Measurements from ENCODE around the gene DDX43. TPM values are rescaled to one million over a fixed set of nuclear protein-coding genes. Genes with fewer than 3 reads are reported as not detected.
A peak's percentile ranks its signal among the peaks of the same experiment; 100 is the strongest.

Gene DDX43
- total RNA-seq, 6 donors from 2014 or later, result 0.92 to 8.5 (median 1.8) TPM

DNA sequence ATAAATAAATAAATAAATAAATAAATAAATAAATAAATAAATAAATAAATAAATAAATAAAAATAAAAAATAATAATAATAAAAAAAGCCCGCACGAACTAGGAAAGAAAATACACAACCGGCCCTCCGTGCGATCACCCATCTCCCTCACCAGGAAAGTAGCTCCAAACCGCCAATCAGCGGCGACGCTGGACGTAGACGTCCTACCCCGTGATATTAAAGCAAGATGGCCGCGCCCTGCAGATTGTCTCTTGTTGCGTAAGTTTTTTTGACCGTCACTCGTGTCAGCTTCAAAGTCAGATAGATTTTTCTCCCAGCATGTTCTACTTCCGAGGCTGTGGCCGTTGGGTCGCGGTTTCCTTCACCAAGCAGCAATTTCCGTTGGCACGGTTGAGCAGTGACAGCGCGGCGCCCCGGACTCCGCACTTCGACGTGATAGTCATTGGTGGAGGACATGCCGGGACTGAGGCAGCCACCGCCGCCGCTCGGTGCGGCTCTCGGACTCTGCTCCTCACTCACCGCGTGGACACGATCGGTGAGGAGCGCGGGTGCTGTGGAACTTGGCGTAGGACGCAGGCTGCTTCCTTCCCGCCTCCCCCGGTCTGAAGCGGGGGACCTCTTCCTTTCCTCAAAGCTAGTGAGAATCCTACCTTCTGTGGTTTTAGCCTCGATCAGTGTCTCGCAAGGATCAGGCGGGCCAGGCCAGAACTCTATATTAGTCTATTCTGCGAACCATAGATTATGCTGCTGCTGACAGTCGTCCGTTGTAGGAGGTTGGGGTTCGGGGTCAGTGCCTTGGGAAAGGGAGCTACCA, 67.1 kb downstream of the DDX43 start, which contains the start of gene MTO1:
TSS of gene MTO1 (plus strand) at position 201 of the 814 bp plus-strand sequence. CDS start at position 319, 118 bp downstream.
- H3K27ac ChIP-seq, result peak within 1 kb of the TSS; percentile 92 to 98 (median 97)
- ATAC-seq (ENCODE audit: low FRiP score in 2 of 2) (peak; percentile 97 to 99), DNase-seq (peak; percentile 92 to 95)
- TF ChIP-seq EP300 (IDR thresholded peaks at IDR 0.05) (no peak), POLR2A (IDR thresholded peaks at IDR 0.05) (peak in 2 of 4 donors; percentile 58 to 69), POLR2AphosphoS5 (IDR thresholded peaks at IDR 0.05) (peak; percentile 77 to 83)
- TF ChIP-seq, protein P1, sequence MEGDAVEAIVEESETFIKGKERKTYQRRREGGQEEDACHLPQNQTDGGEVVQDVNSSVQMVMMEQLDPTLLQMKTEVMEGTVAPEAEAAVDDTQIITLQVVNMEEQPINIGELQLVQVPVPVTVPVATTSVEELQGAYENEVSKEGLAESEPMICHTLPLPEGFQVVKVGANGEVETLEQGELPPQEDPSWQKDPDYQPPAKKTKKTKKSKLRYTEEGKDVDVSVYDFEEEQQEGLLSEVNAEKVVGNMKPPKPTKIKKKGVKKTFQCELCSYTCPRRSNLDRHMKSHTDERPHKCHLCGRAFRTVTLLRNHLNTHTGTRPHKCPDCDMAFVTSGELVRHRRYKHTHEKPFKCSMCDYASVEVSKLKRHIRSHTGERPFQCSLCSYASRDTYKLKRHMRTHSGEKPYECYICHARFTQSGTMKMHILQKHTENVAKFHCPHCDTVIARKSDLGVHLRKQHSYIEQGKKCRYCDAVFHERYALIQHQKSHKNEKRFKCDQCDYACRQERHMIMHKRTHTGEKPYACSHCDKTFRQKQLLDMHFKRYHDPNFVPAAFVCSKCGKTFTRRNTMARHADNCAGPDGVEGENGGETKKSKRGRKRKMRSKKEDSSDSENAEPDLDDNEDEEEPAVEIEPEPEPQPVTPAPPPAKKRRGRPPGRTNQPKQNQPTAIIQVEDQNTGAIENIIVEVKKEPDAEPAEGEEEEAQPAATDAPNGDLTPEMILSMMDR (IDR thresholded peaks at IDR 0.05), result no peak
- H3K4me3 ChIP-seq, result peak within 1 kb of the TSS; percentile 62 to 97 (median 84)
- WGBS, 2 donors, result 0 to 1% methylated on average over 22 to 48 of the region's 55 CpGs
- H3K36me3 ChIP-seq, result peaks cover 0 to 15% (median 11%) of the 10 kb centered on the region in 4 donors
- H3K9me3 ChIP-seq, result no peaks in the 10 kb centered on the region
- peaks cover 12 to 26% (median 18%) of the 10 kb centered on the region in 4 donors for H3K4me1 ChIP-seq
- H3K27me3 ChIP-seq, result no peaks in the 10 kb centered on the region

Small RNA genes within 50 kb of the gene (small RNA-seq; reads per million reads assigned to genes)
- gene RNU6-975P (0 reads per million in 4 donors), gene RPL39P3 (0 reads per million in 4 donors)

Other genes with a start within 250 kb of the DDX43 start
- gene KHDC1L, start 169.3 kb upstream of the DDX43 start, total RNA-seq, result not detected
- 1 to 10 TPM in 5 of 6 donors, not detected in 1; 1.3 to 2.6 (median 2.0) TPM for gene KHDC1, start 131.6 kb upstream of the DDX43 start, total RNA-seq
- not detected for gene DPPA5, start 40.6 kb upstream of the DDX43 start, total RNA-seq
- not detected for gene KHDC3L, start 32.2 kb upstream of the DDX43 start, total RNA-seq
- gene OOEP, start 24.9 kb upstream of the DDX43 start, total RNA-seq, result under 1 TPM in 1 of 6 donors, not detected in 5; 0.43 TPM
- gene CGAS, start 57.5 kb downstream of the DDX43 start, total RNA-seq, result 10 to 100 TPM in 2 of 6 donors, 1 to 10 TPM in 4; 4.9 to 15.7 (median 9.0) TPM
- 10 to 100 TPM in 5 of 6 donors, 1 to 10 TPM in 1; 8.9 to 56.6 (median 25.9) TPM for gene MTO1, start 66.9 kb downstream of the DDX43 start, total RNA-seq
- gene EEF1A1, start 126.2 kb downstream of the DDX43 start, total RNA-seq, result over 10,000 TPM in 1 of 6 donors, 1,000 to 10,000 TPM in 5; 3,617 to 10,582 (median 7,272) TPM